Measurements from ENCODE around the gene NRK.

The NRK gene

DNA sequence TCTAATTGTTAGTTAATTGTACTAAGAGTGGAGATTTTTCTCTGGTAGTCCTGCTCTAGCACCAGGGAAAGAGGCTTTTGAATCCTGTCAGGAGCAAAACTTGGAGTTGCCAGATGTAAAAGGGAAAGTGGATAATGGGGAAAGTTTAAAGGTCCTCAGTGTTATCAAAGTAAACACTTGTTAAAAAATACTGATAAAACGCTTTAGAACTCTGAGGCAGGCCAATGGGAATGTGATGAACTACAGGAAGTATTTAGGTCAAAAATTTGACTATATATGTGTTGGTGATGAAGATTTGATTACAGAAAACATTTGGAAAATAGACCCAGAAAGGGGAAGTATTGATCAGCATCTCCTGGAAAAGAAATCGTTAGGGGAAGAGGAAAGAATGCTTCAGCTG, 183.3 kb downstream of the NRK start:
- no peak for DNase-seq (ENCODE audit: low read depth)
- TF ChIP-seq, protein P1, sequence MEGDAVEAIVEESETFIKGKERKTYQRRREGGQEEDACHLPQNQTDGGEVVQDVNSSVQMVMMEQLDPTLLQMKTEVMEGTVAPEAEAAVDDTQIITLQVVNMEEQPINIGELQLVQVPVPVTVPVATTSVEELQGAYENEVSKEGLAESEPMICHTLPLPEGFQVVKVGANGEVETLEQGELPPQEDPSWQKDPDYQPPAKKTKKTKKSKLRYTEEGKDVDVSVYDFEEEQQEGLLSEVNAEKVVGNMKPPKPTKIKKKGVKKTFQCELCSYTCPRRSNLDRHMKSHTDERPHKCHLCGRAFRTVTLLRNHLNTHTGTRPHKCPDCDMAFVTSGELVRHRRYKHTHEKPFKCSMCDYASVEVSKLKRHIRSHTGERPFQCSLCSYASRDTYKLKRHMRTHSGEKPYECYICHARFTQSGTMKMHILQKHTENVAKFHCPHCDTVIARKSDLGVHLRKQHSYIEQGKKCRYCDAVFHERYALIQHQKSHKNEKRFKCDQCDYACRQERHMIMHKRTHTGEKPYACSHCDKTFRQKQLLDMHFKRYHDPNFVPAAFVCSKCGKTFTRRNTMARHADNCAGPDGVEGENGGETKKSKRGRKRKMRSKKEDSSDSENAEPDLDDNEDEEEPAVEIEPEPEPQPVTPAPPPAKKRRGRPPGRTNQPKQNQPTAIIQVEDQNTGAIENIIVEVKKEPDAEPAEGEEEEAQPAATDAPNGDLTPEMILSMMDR (conservative IDR thresholded peaks at IDR 0.05; ENCODE audit: low read depth, low read length): no peak
- no peak overlapping the region for H3K4me3 ChIP-seq (ENCODE audit: low read depth, low read length)

- TF ChIP-seq, protein P1 (conservative IDR thresholded peaks at IDR 0.05; ENCODE audit: low read depth, low read length): no peak
Measured at GRCh38 chrX:106007815-106008214, 185.5 kb downstream of the NRK start.

More at GRCh38 chrX:106007815-106008214, 185.5 kb downstream of the NRK start:
- H3K4me3 ChIP-seq (ENCODE audit: low read depth, low read length): no peak overlapping the region
- DNase-seq (ENCODE audit: low read depth): no peak
